Activated B cell treated with CpG ODN at 0.5 μM for 24 hours (primary cell): ENCODE measurements around the gene SMARCA1. TPM values are rescaled to one million over a fixed set of nuclear protein-coding genes. Genes with fewer than 3 reads are reported as not detected.
"Not testable (repeated sequence)": the region's sequence is repeated elsewhere in the genome, so short reads cannot be mapped to it uniquely, and the experiment has no call there.

Source experiments
- ATAC-seq: fragments of 200-7000 bp; cut with Tn5 transposase; one replicate; pipeline ENCODE4 v1.10.0; 2021; ENCODE audit warnings: low read depth, mild to moderate bottlenecking, moderate library complexity
- CTCF ChIA-PET: fragments of 350-600 bp; sonication (Branson Sonifier 250); formaldehyde crosslinking; loops from one replicate; lab custom pipeline; 2021; ENCODE audit warnings: antibody characterized with exemption; lab: Charles Lee
- POLR2A ChIA-PET: fragments of 350-600 bp; sonication (Branson Sonifier 250); formaldehyde crosslinking; loops from one replicate; lab custom pipeline; 2021; ENCODE audit warnings: antibody characterized with exemption; lab: Charles Lee
- DNase-seq: peaks from one replicate; pipeline ENCODE4 v3.0.0; 2022
- H3K27ac Mint-ChIP-seq: one replicate; pipeline ENCODE4 v1.8.0; 2020; ENCODE audit warnings: mixed read lengths
- H3K27me3 Mint-ChIP-seq: one replicate; pipeline ENCODE4 v1.8.0; 2021; ENCODE audit warnings: mixed read lengths
- H3K36me3 Mint-ChIP-seq: one replicate; pipeline ENCODE4 v1.8.0; 2021; ENCODE audit warnings: low read depth, mixed read lengths
- H3K4me1 Mint-ChIP-seq: one replicate; pipeline ENCODE4 v1.8.0; 2021; ENCODE audit warnings: mixed read lengths
- H3K4me3 Mint-ChIP-seq: one replicate; pipeline ENCODE4 v1.8.0; 2020; ENCODE audit warnings: mild to moderate bottlenecking, mixed read lengths
- H3K9me3 Mint-ChIP-seq: one replicate; pipeline ENCODE4 v1.8.0; 2020; ENCODE audit warnings: mixed read lengths
- CTCF ChIP-seq: fragments of 200-600 bp; IDR thresholded peaks from one replicate; pipeline ENCODE4 v1.8.0; 2022; ENCODE audit warnings: antibody characterized with exemption, mild to moderate bottlenecking
- intact Hi-C: fragments of 100-400 bp; cut with micrococcal nuclease; formaldehyde crosslinking; loops from one replicate; pipeline ENCODE4 v1.15.1; 2024
- total RNA-seq: library from RNA; stranded (reverse); gene quantifications from 2 replicates; pipeline ENCODE4 v1.2.3, GENCODE V29; 2022

SMARCA1 gene
- total RNA-seq, 1 donor from 2014 or later = 1.1 TPM

GRCh38 chrX:129556806-129557315 lies 33.6 kb upstream of the SMARCA1 start:
- Mint-ChIP-seq H3K4me1 (peaks cover 6% of the 10 kb centered on the region), H3K27ac (no peak overlapping the region), H3K9me3 (no peaks in the 10 kb centered on the region), H3K4me3 (no peak overlapping the region), H3K36me3 (peaks cover 22% of the 10 kb centered on the region), H3K27me3 (no peaks in the 10 kb centered on the region)
- DNase-seq = no peak
- no peak for TF ChIP-seq CTCF
- ChIA-PET CTCF (no interaction called here), POLR2A (no interaction called here)
- intact Hi-C loops = no loop called here
- ATAC-seq = peak; percentile 52

GRCh38 chrX:129554816-129555215 lies 31.5 kb upstream of the SMARCA1 start:
- H3K27ac Mint-ChIP-seq, DNase-seq, ATAC-seq, CTCF ChIA-PET, H3K9me3 Mint-ChIP-seq, H3K27me3 Mint-ChIP-seq, H3K4me3 Mint-ChIP-seq, H3K4me1 Mint-ChIP-seq, POLR2A ChIA-PET: not testable (repeated sequence)
- peaks cover 11% of the 10 kb centered on the region for H3K36me3 Mint-ChIP-seq
- intact Hi-C loops = loop anchor here (1.0 kb wide), 1 partner anchor 15 kb away; the partner anchor contains the start of gene OCRL

- no peaks in the 10 kb centered on the region for H3K9me3 Mint-ChIP-seq
- H3K27me3 Mint-ChIP-seq = no peaks in the 10 kb centered on the region
- no peak overlapping the region for H3K27ac Mint-ChIP-seq
- peaks cover 12% of the 10 kb centered on the region for H3K36me3 Mint-ChIP-seq
- DNase-seq (no peak), ATAC-seq (peak; percentile 92)
- ChIA-PET CTCF (no interaction called here), POLR2A (no interaction called here)
- H3K4me1 Mint-ChIP-seq = peaks cover 6% of the 10 kb centered on the region
- intact Hi-C loops = loop anchor here (1.0 kb wide), 1 partner anchor 13 kb away; the partner anchor contains the start of gene OCRL
- TF ChIP-seq CTCF = no peak
- no peak overlapping the region for H3K4me3 Mint-ChIP-seq
Measured at GRCh38 chrX:129553619-129554288, 30.5 kb upstream of the SMARCA1 start.

GRCh38 chrX:129549124-129549523 lies 25.8 kb upstream of the SMARCA1 start:
- no peak for TF ChIP-seq CTCF
- ChIA-PET CTCF (no interaction called here), POLR2A (no interaction called here)
- no peak overlapping the region for H3K27ac Mint-ChIP-seq
- no peaks in the 10 kb centered on the region for H3K27me3 Mint-ChIP-seq
- H3K9me3 Mint-ChIP-seq = no peaks in the 10 kb centered on the region
- H3K4me3 Mint-ChIP-seq = no peak overlapping the region
- DNase-seq = no peak
- no peak for ATAC-seq
- H3K4me1 Mint-ChIP-seq = no peaks in the 10 kb centered on the region
- intact Hi-C loops = no loop called here
- peaks cover 7% of the 10 kb centered on the region for H3K36me3 Mint-ChIP-seq

GRCh38 chrX:129545408-129545807 lies 22.1 kb upstream of the SMARCA1 start:
- H3K27ac Mint-ChIP-seq = no peak overlapping the region
- H3K27me3 Mint-ChIP-seq = no peaks in the 10 kb centered on the region
- no peak overlapping the region for H3K4me3 Mint-ChIP-seq
- DNase-seq = no peak
- ChIA-PET POLR2A (no interaction called here), CTCF (no interaction called here)
- no peak for ATAC-seq
- H3K4me1 Mint-ChIP-seq = peaks cover 4% of the 10 kb centered on the region
- intact Hi-C loops = no loop called here
- no peaks in the 10 kb centered on the region for H3K9me3 Mint-ChIP-seq
- TF ChIP-seq CTCF = no peak
- peaks cover 7% of the 10 kb centered on the region for H3K36me3 Mint-ChIP-seq
